Body of pancreas (tissue), 4 donors: Measurements from ENCODE around the gene INVS.

Experiments
- CTCF ChIP-seq, 7 experiments: fragments of 450-650 bp in 4 of 7; fragments of 200-600 bp in 3 of 7; sonication (generic) in 3 of 7; IDR thresholded peaks; one replicate each; pipeline ENCODE4 v1.5.1; 2016 to 2019; ENCODE audit warnings: antibody characterized with exemption in 7 of 7
- POLR2A ChIP-seq, 3 donors: fragments of 450-650 bp; IDR thresholded peaks; one replicate each; pipeline ENCODE4 v1.6.1; 2016; ENCODE audit warnings: antibody characterized with exemption in 3 of 3, mild to moderate bottlenecking in 2 of 3

GRCh38 chr9:100282388-100282719, 183.3 kb downstream of the INVS start:
- TF ChIP-seq CTCF (IDR thresholded peaks at IDR 0.05): no peak
- no peak for TF ChIP-seq POLR2A (IDR thresholded peaks at IDR 0.05)
